IPS DF 19.7 (cell line): ENCODE data around the gene CLASRP.

Experiments used
- DNase-seq: peaks from one replicate; pipeline ENCODE4 v3.0.0-alpha.2; 2013; ENCODE audit warnings: low read depth, low spot score

Gene CLASRP

DNA sequence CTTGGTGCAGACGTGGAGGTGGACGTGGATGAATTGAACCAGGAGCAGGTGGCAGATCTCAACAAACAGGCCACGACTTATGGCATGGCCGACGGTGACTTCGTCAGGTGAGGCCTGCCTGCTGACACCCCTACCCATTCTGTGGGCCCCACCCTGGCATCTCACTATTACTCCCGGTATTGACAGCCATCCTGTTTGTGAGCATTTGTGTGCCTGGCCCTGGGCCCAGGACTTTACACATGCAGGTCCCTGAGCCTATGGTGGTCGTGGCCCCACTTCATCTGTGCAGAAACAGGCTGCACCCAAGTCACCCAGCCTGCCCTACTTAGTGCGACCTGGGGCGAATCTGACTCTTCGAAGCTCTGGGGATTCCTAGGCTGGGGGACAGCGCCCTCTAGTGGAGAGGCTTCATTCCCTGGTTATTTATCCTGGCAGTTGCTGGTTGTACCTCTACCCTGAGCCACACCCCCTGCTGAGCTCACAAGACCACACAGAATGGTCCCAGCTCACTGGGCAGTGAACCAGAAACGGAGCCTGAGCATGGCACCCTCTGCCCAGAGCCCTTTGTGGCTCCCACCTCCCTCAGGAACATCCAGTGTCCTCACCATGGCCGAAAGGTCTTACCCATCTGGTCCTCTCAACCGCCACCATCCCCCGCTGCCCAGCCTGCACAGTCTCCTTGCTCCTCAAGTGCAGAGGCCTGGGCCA lies 20.6 kb downstream of the CLASRP start:
- DNase-seq = peak; percentile 71

DNA sequence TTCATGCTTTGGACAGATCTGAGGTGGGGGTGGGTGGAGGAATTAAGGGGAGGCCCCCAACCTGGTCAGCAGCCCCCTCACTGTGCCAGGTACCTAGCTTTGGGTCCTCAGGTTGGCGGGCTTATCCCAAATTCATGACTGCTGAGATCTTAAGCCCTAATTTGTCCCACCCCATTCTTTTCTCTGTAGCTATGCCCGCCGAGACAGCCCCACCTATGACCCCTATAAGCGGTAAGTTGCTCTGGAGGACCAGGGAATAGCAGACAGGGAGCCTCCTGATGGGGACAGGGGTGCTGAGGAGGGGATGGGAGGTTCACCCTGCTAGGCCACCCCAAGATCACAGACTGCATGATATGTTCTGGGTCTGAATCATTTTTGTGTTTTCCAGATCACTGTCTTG lies 23.1 kb downstream of the CLASRP start:
- DNase-seq = no peak

DNA sequence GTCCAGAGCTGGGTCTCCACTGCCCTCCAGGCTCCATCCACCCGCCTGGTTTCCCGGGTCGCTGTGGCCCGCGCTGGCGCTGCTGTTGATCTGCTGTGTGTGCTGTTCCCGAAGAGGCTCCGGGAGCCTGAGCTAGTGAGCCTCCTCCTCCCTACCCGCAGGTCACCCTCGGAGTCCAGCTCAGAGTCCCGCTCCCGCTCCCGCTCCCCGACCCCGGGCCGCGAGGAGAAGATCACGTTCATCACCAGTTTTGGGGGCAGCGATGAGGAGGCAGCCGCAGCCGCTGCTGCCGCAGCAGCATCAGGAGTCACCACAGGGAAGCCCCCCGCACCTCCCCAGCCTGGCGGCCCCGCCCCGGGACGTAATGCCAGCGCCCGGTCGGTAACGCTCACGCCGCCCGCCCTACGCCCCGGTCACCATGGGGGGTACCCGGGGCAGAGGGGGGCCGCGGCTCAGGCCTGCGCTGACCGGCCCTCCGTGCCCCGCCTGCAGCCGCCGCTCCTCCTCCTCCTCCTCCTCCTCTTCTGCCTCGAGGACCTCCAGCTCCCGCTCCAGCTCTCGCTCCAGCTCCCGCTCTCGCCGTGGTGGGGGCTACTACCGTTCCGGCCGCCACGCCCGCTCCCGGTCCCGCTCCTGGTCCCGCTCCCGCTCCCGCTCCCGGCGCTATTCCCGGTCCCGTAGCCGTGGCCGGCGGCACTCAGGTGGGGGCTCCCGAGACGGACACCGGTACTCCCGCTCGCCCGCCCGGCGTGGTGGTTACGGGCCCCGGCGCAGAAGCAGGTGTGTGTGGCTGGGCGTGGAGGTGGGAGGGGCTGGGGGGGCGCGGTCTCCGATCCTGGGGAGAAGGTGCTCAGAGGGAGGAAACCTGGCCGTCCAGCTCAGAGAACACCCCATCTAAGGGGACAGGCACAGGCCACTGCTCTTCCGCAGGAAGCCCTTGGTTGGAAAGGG lies 25.3 kb downstream of the CLASRP start:
- DNase-seq = no peak

DNA sequence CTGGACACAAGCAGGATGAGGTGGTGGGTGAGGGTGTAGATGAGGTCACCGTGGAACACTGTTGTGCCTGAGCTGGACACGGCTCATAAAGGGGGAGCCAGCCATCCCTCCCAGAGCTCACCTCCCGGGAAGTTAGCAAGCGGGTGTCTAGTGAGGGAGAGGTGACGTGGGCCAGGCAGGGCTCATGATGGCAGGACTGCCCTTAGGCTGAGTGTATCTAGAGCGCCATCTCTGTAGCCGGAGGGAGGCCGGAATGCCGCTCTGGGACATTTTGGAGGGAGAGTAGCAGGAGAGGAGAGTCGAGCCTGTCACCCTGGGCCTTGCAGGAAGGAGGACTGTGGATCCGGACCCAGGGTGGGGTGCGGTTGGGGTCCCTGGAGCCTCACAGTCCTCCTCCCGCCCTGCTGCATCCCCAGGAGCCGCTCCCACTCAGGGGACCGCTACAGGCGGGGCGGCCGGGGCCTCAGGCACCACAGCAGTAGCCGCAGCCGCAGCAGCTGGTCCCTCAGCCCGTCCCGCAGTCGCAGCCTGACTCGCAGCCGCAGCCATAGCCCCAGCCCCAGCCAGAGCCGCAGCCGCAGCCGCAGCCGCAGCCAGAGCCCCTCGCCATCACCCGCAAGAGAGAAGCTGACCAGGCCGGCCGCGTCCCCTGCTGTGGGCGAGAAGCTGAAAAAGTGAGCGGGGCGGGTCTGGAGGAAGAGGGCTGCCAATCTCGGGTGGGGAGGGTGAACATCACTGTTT lies 28.2 kb downstream of the CLASRP start:
- no peak for DNase-seq

DNA sequence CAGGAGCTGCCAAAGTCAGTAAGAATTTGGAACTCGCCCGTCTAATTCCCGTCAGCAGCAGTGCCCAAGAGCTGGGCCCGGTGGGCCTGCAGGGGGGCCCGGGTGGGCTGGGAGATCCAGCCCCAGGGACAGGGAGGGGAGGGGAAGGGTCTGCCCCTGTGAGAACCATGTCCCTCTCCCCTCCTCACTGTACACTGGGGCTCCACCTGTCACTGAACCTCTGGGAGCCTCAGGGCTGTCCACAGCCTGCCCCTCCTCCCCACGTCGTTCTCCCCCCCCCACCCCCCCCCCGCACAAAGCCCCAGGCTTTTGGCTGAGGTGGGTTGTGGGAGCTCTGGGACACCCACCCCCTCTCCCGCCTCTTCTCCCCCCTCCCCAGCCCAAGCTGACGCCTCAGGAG lies 29.2 kb downstream of the CLASRP start:
- no peak for DNase-seq

DNA sequence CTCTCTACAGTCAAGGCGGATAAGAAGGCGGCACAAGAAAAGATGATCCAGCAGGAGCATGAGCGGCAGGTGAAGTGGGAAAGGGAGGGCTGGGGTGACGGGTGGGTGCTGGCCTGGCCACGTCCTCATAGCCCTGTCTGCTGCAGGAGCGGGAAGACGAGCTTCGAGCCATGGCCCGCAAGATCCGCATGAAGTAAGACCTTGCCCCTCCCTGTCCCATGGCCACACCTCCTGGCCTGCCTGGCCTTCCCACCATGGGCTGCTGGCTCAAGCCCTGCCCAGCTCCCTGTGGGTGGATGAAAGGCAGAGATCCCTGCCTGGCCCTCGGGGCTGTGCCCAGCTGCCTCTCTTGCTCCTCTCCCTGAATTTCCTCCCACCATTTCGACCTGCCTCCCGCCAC lies 30.2 kb downstream of the CLASRP start:
- no peak for DNase-seq

DNA sequence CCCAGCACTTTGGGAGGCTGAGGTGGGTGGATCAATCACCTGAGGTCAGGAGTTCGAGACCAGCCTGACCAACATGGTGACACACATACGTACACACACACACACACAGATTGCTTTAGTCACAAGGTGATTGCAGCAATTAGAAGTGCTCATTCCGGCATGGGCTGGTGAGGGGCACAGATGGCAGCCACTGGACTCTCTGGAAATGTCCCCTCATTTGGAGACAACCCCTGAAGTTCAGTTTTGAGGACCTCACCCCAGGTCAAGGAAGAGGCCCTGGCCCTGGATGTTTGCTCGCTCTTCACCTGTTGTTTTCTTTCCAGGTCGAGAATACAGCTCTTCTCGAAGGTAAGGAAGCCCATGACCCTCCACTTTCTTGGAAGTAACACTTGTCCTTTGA lies 31.4 kb downstream of the CLASRP start:
- DNase-seq = no peak

DNA sequence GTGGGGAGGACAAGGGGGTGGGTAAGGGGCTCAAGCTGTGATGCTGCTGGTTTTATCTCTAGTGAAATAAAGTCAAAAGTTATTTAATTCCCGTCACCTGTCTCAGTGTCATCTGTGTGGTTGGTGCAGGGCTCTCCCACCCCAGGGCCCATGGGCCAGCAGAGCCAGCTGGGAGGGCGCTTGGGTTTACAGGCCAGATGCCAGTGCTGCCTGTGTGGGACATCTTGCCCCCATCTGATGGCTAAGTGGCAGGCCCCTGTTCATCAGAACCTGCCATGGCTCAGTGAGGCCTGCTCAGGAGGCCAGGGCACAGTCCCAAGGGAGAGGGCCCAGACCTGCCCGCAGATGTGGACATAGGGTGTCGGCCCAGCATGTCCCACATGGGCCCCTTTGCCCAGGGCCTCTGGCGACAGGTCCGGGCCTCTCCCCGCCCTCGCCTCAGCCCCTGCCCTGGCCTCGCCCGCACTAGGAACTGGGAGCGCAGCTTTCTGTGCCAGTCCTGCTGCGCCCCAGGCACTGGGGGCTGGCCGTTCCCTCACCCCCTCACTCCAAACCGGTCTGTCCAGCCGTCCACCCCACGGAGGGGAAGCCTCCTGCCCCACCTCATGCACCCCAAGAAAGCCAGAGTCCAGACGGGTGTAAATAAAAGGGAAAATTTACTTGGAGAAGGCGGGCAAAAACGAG lies 32.2 kb downstream of the CLASRP start:
- no peak for DNase-seq

DNA sequence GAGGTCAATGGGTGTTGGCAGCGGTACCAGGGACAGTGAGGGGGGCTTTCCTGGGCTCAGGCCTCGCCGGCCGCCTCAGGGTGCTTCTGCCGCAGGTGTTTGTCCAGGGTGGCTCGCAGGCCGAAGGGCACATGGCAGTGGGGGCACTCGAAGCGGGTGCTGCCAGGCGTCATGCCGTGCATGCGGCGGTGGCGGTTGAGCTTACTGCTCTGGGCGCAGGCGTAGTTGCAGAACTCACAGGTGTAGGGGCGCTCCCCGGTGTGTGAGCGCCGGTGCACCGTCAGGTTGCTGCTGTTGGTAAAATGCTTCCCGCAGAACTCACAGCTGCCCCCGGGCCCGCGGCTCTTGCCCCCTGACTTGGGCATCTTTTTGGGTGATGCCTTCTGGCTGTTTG lies 32.7 kb downstream of the CLASRP start:
- no peak for DNase-seq

DNA sequence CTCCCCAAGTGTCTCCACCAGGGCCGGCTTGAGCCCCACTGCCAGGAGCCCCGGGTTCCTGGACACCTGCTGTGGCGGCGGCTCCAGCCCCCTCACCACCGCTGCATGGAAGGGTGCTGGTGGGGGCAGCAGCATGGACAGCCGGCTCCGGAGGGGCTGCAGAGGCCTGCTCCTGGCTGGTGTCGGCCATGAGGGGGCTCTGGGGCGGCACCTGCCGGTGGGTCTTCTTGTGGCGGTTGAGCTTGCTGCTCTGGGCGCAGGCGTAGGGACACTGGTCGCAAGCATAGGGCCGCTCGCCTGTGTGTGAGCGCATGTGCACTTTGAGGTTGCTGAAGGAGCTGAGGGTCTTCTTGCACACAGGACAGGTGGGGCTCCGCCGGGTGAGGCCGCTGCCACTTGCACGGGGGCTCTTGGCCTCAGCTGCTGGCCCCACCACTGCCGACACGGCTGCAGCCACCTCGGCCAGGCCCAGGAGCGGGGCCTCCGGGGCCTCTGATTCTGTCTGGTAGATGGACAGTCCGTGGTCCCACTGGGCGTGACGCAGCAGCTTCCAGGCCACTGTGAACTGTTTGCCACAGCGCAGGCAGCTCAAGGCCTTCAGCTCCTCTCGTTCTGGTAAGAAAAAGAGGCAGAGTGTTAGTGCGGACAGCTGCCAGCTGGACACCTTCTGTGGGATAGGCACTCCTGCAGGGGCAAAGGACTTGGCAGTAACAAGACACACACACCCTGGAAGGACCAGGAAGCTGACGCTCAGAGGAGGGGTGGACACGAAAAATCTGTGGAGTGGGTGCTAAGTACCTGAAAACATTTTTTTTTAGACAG lies 33.3 kb downstream of the CLASRP start:
- no peak for DNase-seq

DNA sequence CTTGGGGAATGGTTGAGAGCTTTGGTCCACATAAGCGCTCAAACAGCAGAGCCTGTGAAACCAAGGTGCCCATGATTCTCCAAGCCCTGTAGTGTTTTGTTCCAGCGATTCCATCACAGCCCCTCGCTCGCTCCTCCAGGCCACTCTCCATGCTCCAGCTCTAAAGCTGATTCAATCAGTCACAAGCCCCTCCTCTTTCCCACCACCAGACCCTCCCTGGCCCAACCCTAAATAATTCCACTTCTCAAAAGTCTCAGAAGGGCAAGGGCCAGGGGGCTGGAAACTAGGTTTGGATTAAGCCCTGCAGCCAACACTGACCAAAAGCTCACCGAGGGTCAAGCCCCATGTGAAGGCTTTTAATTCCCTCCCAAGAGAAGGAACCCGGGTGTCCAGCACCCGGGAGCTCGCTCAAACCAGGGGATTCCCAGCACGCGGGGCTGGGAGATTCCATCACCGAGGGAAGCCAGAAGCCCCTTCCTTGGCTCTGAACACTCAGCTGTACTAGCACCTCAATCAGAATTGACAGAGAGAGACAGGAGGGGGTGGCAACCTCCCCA lies 36.0 kb downstream of the CLASRP start:
- DNase-seq = no peak

DNA sequence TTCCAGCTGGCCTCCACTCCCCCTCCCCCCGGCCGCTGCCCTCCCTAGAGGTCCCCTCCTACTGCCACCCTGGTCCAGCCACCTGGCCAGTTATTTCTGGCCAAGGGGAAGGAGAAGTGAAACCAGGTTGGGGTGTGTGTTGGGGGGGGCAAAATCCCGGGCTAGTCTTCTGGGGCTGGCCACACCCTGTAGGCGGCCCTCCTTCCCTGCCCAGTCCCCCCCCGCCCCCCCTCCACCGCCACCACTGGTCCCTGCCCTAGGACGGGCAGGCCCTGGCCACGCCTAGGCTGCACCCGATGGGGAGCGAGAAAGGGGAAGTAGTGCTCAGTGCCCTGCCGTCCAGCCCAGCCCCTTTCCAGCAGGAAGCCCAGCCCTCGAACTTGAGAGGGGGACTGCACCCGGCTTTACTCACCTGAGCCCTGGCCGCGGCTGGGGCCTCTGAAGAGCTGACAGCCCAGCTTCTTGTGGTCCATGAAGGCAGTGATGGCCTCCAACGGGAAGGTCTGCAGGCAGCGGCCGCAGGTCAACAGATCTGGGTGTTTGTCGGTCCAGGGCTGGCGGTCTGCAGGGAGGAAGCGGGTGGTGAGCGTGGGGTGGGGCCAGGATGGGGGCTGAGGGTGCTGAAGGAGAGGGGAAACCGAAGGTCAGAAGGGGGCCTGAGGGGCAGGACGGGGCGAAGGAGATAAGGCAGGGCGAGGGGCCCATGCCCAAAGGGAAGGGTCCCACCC lies 36.6 kb downstream of the CLASRP start:
- DNase-seq = no peak

DNA sequence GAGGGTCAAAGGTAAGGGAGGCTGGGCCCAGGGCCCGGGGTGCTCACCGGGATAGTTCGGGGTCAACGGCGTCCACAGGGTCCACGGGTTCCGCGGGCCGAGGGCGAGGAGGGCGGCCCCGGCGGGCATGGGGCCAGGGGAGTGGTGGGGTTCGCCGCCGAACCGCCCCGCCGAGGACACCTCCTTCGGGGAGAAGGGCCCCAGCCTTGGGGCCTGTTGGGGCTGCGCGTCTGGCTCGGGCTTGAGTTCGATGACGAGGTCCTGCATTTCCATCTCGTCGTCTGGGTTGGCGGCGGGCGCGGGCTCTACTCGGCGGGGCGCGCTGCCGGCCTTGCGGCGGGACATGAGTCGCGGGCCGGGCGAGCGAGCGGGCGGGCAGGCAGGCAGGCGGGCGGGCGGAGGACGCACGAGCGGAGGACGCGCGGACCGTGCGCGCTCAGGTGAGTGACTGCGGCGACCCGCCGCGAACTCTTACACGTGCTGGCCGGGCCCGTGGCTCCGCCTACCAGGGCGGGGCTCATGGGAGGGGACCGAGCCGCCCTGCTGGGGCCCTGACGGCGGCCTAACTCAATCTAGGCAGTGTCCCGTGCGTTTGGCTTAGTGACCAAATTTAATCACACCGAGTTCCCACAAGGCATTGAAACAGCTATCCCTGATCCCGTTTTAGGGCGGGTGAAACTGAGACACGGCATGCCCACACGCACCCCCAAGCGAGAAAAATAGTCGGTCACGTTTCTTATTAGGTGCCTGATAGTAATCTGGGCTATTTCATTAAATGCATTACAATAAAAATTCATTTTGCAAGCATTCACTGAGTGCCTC lies 37.4 kb downstream of the CLASRP start, which contains the start of gene ZNF296:
TSS of gene ZNF296 (minus strand) at position 450 of the 822 bp plus-strand sequence. CDS start at position 345, 105 bp downstream.
- no peak for DNase-seq

DNA sequence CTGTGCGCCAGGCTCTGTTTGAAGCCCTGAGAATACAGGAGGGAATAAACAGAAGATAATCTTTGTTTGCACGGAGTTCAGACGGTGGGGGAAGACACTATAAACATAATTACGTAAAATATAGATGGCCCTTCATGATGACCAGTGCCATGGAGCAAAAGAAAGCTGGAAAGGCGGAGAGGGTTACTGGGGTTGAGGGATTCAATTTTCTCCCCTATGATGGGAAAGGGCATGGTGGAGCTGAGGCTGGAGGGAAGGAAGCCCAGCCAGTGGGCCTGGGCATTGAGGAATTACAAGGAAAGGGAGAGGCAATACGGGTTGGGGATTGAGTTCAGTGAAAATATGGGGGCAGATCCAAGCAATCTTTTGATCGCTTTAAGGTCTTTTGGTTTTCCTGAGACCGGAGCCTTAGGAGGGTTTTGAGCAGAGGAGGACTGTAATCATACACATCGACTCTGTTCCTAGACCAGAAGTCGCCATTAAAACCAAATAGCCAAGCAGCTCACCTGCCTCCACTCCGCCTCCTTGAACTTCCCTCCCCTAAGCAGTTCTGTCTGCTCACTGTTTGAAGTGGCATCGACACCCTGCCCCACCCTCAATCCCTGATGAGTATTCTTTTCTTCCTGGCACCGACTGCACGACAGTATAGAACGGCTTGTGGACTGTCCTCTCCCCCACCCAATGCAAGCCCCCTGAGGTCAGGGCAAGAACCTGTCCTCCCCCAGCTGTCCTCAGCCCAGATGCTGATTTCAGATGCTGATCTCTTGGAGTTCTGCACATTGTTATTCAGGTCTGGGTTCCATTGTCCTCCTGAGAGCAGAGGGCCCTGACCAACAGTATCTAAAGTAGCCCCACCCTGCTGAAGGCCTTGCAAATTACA lies 38.2 kb downstream of the CLASRP start:
- DNase-seq = no peak

DNA sequence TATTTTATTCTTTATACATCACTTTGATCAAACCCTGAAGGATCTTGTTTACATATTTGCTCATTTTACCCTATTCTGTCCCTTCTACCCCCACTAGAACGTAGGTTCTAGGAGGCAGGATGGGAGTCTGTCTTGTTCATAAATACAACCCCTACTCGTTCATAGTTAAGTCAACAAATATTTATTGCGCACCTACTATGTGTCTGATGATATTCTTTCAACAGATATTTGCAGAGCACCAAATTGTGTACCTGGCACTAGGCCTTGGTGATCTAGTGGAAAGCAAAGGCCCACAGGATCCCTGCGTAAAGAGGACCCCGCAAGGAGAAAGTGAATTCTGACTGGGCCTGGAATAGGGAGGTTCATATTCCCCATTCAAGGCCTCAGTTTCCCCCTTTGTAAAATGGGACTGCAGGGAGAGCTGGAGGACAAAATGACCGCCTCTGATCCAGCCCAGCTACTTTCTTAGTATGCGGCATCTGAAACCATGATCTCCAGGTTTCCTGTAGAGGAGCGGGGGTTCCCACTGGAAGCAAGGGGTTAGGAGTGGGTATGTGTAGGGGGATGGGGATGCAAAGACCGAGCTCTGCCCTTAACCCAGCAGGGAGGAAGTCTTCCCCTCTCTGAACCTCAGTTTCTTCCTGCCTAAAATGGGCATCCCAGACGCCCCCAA lies 39.7 kb downstream of the CLASRP start:
- no peak for DNase-seq

DNA sequence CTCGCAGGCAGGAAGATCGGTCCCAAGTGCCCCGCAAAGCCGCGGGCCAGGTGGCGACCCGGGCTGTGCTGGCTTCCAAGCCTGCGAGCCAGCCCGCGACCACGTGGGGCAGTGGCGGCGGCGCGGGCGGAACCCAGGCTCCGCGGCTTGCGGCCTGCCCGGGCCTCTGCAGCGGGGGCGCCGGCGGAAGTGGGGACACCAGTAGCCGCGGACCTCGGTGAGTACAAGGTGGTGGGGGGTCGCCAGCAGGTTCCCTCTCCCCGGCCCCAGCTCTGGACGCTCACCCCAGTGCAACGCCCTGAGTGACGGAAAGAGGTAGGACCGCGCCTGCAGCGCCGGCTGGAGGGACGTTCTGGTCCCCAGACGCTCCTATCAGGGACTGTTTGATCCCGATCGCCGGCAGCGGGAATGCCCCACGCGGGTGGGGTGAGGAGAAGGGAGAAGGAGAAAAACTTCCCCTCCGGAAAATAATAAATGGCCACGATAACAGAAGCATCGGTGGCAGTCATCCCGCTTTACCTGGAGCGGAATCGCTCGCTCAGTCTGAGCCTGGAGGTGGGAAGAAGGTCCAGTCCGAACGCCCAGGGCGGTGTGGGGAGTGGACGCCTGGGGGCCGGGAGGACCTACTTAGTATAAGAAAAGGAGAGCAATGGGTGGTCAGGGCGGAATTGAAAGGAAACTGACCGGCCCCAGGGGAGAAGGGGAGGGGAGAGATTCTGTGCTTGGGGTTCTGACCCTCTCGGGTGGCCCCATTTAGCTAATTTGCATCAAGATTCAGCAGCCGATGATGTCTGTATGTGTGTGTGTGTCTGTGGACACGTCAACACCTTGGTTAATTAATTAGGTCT lies 40.4 kb downstream of the CLASRP start, which contains the start of gene GEMIN7:
TSS of gene GEMIN7 (plus strand) at position 198 of the 848 bp plus-strand sequence. CDS start 10,855 bp downstream, outside the sequence.
- peak; percentile 60 for DNase-seq
